ENCODE results near the gene APOB. TPM values are rescaled to one million over a fixed set of nuclear protein-coding genes. Genes with fewer than 3 reads are reported as not detected.

Gene APOB
- total and polyA plus RNA-seq, 8 donors: under 0.01 to 30.7 (median 0.72) TPM; not detected in 3

- DNase-seq: no peak
- Histone ChIP-seq H3K9me3 (no peaks in the 10 kb centered on the region), H3K27me3 (peaks cover 0 to 2% (median 0%) of the 10 kb centered on the region in 3 donors), H3K4me1 (peaks cover 0 to 20% (median 12%) of the 10 kb centered on the region in 4 donors), H3K4me3 (no peak overlapping the region), H3K36me3 (no peaks in the 10 kb centered on the region), H3K27ac (no peak overlapping the region)
- TF ChIP-seq POLR2A (IDR thresholded peaks at IDR 0.05) (no peak), POLR2AphosphoS5 (IDR thresholded peaks at IDR 0.05) (no peak), CTCF (IDR thresholded peaks at IDR 0.05) (no peak), EP300 (IDR thresholded peaks at IDR 0.05) (no peak)
- intact Hi-C loops (cut with DNase I; ENCODE audit: low total_unique reads): no loop called here
- 90 to 94% (median 92%) methylated on average over 15 of the region's 15 CpGs for WGBS, 5 donors
These were observed 6.9 kb downstream of the APOB start for GRCh38 chr2:21036708-21037670.

- Histone ChIP-seq H3K27me3 (no peaks in the 10 kb centered on the region), H3K4me3 (no peak overlapping the region), H3K27ac (no peak overlapping the region), H3K36me3 (no peaks in the 10 kb centered on the region), H3K9me3 (no peaks in the 10 kb centered on the region), H3K4me1 (peaks cover 0 to 20% (median 12%) of the 10 kb centered on the region in 4 donors)
- intact Hi-C loops (cut with DNase I; ENCODE audit: low total_unique reads): no loop called here
- DNase-seq: no peak
- WGBS, 5 donors: 81 to 91% (median 88%) methylated on average over 4 of the region's 4 CpGs
- TF ChIP-seq EP300 (IDR thresholded peaks at IDR 0.05) (no peak), POLR2AphosphoS5 (IDR thresholded peaks at IDR 0.05) (no peak), POLR2A (IDR thresholded peaks at IDR 0.05) (no peak), CTCF (IDR thresholded peaks at IDR 0.05) (no peak)
These were observed 7.7 kb downstream of the APOB start for GRCh38 chr2:21035974-21036707.

- Histone ChIP-seq H3K36me3 (no peaks in the 10 kb centered on the region), H3K4me3 (no peak overlapping the region), H3K27me3 (no peaks in the 10 kb centered on the region), H3K4me1 (peaks cover 0 to 20% (median 12%) of the 10 kb centered on the region in 4 donors), H3K27ac (no peak overlapping the region), H3K9me3 (no peaks in the 10 kb centered on the region)
- intact Hi-C loops (cut with DNase I; ENCODE audit: low total_unique reads): no loop called here
- WGBS, 5 donors: 79 to 86% (median 82%) methylated on average over 6 of the region's 6 CpGs
- TF ChIP-seq EP300 (IDR thresholded peaks at IDR 0.05) (no peak), CTCF (IDR thresholded peaks at IDR 0.05) (no peak), POLR2A (IDR thresholded peaks at IDR 0.05) (no peak), POLR2AphosphoS5 (IDR thresholded peaks at IDR 0.05) (no peak)
- no peak for DNase-seq
These were observed 8.4 kb downstream of the APOB start for GRCh38 chr2:21035282-21035973.

GRCh38 chr2:21034972-21035279 is 8.9 kb downstream of the APOB start:
- Histone ChIP-seq H3K27me3 (no peaks in the 10 kb centered on the region), H3K36me3 (no peaks in the 10 kb centered on the region), H3K9me3 (no peaks in the 10 kb centered on the region), H3K4me1 (peaks cover 0 to 20% (median 11%) of the 10 kb centered on the region in 4 donors), H3K4me3 (no peak overlapping the region), H3K27ac (no peak overlapping the region)
- DNase-seq: no peak
- TF ChIP-seq POLR2AphosphoS5 (IDR thresholded peaks at IDR 0.05): no peak
- TF ChIP-seq EP300 (IDR thresholded peaks at IDR 0.05): no peak
- TF ChIP-seq CTCF (IDR thresholded peaks at IDR 0.05): no peak
- no peak for TF ChIP-seq POLR2A (IDR thresholded peaks at IDR 0.05)
- 86 to 93% (median 90%) methylated on average over 3 of the region's 3 CpGs for WGBS, 5 donors
- intact Hi-C loops (cut with DNase I; ENCODE audit: low total_unique reads): no loop called here
